Measurements from ENCODE around the gene MTSS2.
"Not testable (repeated sequence)": the region's sequence is repeated elsewhere in the genome, so short reads cannot be mapped to it uniquely, and the experiment has no call there.

The MTSS2 gene

DNA sequence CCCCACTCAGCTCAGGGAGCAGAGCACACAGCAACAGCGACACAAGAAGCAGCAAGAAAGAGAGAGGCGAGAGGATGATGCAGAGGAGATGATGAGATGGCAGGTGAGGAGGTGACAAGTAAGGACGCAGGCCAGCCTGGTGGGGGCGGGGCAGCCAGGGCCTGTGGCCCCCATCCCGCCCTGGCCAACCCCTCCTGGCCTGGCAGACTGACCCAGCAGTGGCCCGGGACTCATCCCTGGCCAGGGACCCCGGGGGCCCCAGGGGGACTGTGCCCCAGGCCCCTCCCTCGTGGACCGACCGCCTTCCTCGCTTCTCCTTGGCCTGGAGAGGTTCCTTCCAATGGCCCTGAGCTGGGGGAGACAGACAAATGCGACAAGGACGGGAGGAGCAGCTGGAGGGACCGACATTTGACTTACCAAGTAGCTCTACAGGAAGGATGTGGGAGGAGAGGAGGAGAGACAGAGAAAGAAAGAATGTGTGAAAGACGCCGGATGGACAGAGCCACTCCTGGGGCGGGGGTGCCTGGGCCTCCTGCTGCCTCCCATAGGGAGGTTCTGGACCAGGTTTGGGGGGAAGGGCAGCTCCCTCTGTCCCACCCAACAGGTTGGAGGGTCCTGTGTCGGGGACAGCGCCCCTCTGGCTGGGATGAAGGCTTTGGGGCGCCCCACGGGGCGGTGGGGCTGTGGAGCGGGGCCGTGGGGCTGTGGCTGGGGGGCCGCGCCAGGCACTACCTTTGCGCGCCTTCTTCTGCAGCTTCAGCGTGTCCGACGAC, 6.8 kb downstream of the MTSS2 start:
- in situ Hi-C loops (cut with HindIII; ENCODE audit: low pct_unique_long_range_greater_than_20kb, low sequenced_read_pairs), result no loop called here
- no peak for DNase-seq (ENCODE audit: low read depth in 1 of 2, low spot score in 1 of 2)
- TF ChIP-seq JUND (IDR thresholded peaks at IDR 0.05; ENCODE audit: low read depth), result no peak

DNA sequence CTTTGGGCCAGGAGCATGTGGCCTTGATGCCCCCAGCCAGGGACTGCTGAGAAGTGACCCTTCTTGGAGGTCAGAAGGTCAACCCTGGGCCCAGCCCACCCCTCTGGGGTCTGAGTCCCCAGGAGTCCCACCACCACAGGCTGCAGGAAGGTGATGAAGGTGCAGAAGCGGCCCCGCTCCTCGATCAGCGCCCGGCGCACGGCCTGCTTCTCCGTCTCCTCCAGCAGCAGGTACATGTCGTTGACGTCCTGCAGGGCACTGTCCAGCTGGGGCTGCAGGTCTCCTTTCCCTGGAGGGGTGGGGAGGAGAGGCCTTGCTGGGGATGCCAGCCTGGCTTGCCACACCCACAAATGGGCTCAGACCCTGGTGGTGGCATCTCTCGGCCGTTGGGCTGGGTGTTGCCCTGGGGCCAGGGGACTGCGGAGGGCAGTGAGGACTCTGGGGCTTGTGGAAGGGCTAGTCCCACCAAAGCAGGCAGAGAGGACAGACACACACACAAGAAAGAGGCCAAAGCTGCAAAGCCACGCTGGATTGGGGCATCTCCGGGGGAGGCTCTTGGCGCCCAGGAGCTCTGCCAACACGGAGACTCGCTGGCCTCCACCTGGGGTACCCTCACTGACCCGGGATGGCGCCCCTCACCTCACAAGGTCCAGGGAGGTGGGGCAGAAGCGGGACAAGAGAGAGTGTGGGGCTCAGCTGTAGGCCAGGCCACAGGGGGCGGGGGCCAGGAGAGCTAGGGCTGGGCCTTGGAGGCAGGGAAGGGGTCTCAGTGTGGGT, 7.5 kb downstream of the MTSS2 start:
- no peak for TF ChIP-seq JUND (IDR thresholded peaks at IDR 0.05; ENCODE audit: low read depth)
- in situ Hi-C loops (cut with HindIII; ENCODE audit: low pct_unique_long_range_greater_than_20kb, low sequenced_read_pairs), result no loop called here
- no peak for DNase-seq (ENCODE audit: low read depth in 1 of 2, low spot score in 1 of 2)

DNA sequence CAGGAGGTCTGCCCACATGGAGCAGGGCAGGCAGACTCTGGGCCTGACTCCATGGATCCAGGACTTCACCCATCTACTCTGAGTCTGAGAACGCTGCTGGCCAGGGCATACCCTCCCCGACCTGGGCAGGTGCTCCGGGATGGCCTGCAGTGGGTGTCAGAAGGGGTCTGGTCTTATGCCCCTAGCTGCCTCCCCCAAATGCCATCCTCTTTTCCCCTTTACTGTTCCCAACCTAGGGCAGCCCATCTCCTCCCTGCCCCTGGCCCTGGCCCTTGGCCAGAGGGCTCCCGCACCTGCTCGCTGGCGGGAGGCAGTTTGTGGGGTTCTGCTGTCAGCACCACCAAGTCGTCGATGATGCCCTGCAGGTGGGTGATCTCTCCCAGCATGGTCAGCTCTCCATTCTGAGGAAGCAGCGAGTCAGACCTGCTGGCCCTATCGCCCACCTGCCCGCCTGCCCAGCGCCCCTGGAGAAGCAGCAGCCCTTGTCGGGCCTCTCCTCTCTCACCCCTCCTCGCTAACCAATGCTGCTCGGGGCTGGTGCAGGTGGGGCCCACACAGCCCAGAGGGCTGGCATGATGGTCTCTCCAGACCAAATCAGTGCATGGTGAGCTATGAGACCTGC, 8.2 kb downstream of the MTSS2 start:
- DNase-seq (ENCODE audit: low read depth in 1 of 2, low spot score in 1 of 2), result no peak
- in situ Hi-C loops (cut with HindIII; ENCODE audit: low pct_unique_long_range_greater_than_20kb, low sequenced_read_pairs), result no loop called here
- no peak for TF ChIP-seq JUND (IDR thresholded peaks at IDR 0.05; ENCODE audit: low read depth)

DNA sequence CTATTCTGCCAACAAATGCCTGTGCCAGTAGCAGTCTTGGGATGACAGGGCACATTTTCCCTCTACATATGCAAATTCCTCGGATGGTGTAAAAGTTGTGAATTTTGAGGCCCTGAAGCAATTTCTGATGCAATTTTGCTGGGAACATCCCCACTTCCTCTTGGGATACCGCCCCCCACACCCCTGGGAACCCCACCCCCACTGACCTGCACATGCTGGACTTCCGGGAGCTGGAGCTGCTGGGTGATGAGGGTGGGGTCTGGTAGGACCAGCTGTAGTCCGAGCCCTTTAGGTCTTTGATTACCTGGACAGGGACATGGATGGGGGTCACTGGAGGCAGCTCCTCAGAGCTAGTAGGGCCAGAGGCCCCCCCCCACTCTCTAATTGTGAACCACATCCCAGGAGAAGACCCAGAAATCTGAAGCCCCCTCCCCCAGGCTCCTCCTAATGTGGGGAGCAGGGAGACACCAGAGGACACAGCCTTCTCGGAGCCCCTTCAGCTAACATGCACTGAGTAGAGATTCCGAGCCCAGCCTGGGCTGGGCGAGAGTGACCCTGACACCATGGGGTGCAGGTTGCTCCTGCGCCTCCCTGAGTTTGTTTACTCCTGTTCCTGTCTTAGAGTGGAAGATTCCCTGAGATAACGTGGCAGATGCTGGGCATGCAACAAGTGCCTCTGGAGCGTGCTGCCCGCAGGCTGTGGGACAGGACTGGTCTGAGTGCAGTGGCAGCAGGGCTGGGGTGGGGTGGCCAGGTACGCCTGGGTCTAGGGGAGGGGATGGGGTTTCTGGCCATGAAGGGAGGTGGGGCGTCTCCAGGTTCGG, 9.0 kb downstream of the MTSS2 start:
- TF ChIP-seq JUND (IDR thresholded peaks at IDR 0.05; ENCODE audit: low read depth), result no peak
- in situ Hi-C loops (cut with HindIII; ENCODE audit: low pct_unique_long_range_greater_than_20kb, low sequenced_read_pairs), result no loop called here
- DNase-seq (ENCODE audit: low read depth in 1 of 2, low spot score in 1 of 2), result no peak

- in situ Hi-C loops (cut with HindIII; ENCODE audit: low pct_unique_long_range_greater_than_20kb, low sequenced_read_pairs), result no loop called here
- DNase-seq (ENCODE audit: low read depth in 1 of 2, low spot score in 1 of 2), result no peak
- no peak for TF ChIP-seq JUND (IDR thresholded peaks at IDR 0.05; ENCODE audit: low read depth)
These were observed 9.9 kb downstream of the MTSS2 start for GRCh38 chr16:70675851-70676513.

DNA sequence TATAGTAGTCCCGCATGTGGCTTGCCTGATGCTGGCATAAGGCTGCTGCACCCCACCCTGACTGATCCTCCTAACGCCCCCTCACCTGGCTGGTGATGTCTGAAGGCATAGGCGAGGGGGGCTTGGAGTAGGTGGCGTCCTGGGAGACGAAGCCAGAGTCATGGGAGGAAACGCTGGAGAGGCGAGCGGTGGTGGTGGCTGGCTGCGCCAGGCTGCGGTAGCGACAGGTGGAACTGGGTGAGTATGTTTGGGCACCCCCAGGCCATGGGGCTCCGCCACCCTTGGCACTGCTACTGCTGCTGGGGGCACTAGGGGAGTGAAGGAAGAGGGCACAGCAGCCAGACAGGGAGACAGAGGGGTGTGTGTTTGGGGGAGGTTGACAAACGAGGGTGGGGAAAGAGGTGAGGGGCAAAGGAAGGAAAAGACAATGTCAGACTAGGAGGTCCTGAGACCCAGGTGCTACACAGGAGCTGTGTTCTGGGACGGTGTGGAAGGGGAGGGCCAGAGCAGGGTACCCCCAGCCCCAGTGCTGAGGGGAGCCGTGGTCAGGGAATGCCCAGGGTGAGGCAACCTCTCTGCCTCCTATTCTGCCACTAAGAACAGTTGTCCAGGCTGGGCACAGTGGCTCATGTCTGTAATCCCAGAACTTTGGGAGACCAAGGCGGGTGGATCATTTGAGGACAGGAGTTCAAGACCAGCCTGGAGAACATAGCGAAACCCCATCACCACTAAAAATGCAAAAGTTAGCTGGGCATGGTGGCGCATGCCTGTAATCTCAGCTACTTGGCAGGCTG, 11.4 kb downstream of the MTSS2 start:
- no peak for TF ChIP-seq JUND (IDR thresholded peaks at IDR 0.05; ENCODE audit: low read depth)
- DNase-seq (ENCODE audit: low read depth in 1 of 2, low spot score in 1 of 2), result no peak
- in situ Hi-C loops (cut with HindIII; ENCODE audit: low pct_unique_long_range_greater_than_20kb, low sequenced_read_pairs), result no loop called here

DNA sequence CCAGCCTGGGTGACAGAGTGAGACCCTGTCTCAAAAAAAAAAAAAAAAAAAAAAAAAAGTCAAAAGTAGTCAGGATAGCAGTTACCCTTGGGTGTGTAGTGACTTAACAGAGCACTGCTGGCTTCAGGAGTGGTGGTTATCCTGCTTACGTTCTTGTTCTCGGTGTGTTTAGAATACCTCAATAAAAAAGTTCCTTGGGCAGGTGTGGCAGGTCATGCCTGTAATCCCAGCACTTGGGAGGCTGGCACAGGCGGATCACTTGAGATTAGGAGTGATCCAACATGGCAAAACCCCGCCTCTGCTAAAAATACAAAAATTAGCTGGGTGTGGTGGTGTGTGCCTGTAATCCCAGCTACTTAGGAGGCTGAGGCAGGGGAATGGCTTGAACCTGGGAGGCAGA, 14.9 kb downstream of the MTSS2 start:
- in situ Hi-C loops (cut with HindIII; ENCODE audit: low pct_unique_long_range_greater_than_20kb, low sequenced_read_pairs), result not testable (repeated sequence)

DNA sequence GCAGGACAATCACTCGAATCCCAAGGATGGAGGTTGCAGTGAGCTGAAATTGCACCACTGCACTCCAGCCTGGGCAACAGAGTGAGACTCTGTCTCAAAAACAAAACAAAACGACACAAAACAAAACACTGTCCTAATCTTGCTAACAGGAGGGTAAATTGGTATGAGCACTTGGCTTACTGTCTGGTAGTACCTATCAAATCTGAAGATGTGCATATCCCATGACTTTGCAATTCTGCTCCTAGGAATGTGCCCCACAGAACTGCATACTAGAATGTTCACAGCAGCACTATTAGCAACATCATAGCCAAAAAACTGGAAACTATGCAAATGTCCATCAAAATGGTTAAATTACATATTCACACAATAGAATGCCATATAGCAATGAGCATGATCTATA, 15.7 kb downstream of the MTSS2 start:
- TF ChIP-seq JUND (IDR thresholded peaks at IDR 0.05; ENCODE audit: low read depth), result no peak
- in situ Hi-C loops (cut with HindIII; ENCODE audit: low pct_unique_long_range_greater_than_20kb, low sequenced_read_pairs), result no loop called here
- no peak for DNase-seq (ENCODE audit: low read depth in 1 of 2, low spot score in 1 of 2)

More for the DNA sequence above, 14.9 kb downstream of the MTSS2 start:
- not testable (repeated sequence) for DNase-seq (ENCODE audit: low read depth in 1 of 2, low spot score in 1 of 2)

DNA sequence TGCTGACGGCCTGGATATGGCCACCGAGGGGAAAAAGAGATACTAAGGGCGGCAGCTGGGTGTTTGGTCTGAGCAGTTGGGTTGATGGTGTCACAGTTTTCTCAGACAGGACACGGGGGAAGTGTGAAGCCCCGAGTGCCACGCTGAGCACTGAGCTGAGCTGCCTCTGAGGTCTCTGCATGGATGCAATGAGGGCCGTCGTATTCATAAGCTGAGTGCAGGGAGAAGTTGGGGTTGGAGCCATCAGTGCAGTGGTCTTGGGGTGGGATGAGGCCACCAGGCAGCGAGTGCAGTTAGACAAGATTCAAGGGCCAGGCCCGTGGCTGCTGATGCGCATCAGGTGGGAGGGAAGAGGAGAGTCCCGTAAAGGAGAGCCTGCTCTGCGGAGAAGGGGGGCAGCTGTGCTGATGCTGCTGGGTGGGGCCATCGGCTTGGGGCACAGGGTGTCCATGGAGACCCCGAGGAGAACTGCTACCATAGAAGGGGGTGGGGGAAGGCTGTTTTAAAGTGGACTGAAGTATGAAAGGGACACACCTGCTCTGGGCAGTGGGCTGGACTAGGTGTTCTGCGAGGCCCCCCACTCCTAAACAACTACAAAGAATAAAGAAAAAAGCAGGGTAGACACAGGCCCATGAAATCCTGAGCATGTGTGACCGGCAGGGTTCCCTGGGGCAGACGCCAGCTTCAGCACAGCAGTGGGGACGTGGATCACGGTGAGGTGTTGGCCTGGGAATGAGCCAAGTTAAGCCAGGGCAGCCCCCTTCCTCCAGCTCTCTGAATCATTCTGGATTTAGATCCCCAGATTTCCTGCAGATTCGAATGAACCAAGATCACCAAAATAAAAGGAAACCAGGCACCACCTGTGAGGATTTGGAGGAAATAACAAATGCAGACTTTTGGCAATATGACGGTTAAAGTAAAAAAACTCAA, 19.8 kb downstream of the MTSS2 start:
- no peak for DNase-seq (ENCODE audit: low read depth in 1 of 2, low spot score in 1 of 2)
- no peak for TF ChIP-seq JUND (IDR thresholded peaks at IDR 0.05; ENCODE audit: low read depth)
- in situ Hi-C loops (cut with HindIII; ENCODE audit: low pct_unique_long_range_greater_than_20kb, low sequenced_read_pairs), result no loop called here

GRCh38 chr16:70665113-70665694, 20.6 kb downstream of the MTSS2 start:
- DNase-seq (ENCODE audit: low read depth in 1 of 2, low spot score in 1 of 2), result no peak
- no peak for TF ChIP-seq JUND (IDR thresholded peaks at IDR 0.05; ENCODE audit: low read depth)
- in situ Hi-C loops (cut with HindIII; ENCODE audit: low pct_unique_long_range_greater_than_20kb, low sequenced_read_pairs), result no loop called here
